Vagina (tissue), 2 donors: ENCODE measurements around the gene LAMB3. TPM values are rescaled to one million over a fixed set of nuclear protein-coding genes. Genes with fewer than 3 reads are reported as not detected.
A peak's percentile ranks its signal among the peaks of the same experiment; 100 is the strongest.

ENCODE experiments used
- DNase-seq, 2 donors: peaks; one replicate each; pipeline ENCODE4 v3.0.0-alpha.2; 2017; ENCODE audit errors: extremely low spot score in 2 of 2
- H3K27ac ChIP-seq: fragments of 200-600 bp; sonication (generic); one replicate; pipeline ENCODE4 v1.5.1; 2019
- H3K27me3 ChIP-seq: fragments of 200-600 bp; sonication (generic); one replicate; pipeline ENCODE4 v1.5.1; 2019
- H3K36me3 ChIP-seq, 2 donors: fragments of 200-600 bp; sonication (generic); one replicate each; pipeline ENCODE4 v1.5.1; 2017 to 2019
- H3K4me1 ChIP-seq: fragments of 200-600 bp; sonication (generic); one replicate; pipeline ENCODE4 v1.5.1; 2019
- H3K4me3 ChIP-seq, 2 donors: fragments of 200-600 bp; sonication (generic); 1 replicate in 1 of 2; 2 replicates in 1 of 2; pipeline ENCODE4 v1.5.1; 2016 to 2019
- H3K9me3 ChIP-seq: fragments of 200-600 bp; sonication (generic); one replicate; pipeline ENCODE4 v1.5.1; 2019
- CTCF ChIP-seq, 3 experiments: fragments of 450-650 bp in 2 of 3; fragments of 200-600 bp in 1 of 3; sonication (generic) in 1 of 3; IDR thresholded peaks; one replicate each; pipeline ENCODE4 v1.5.1; 2017 to 2019; ENCODE audit warnings: antibody characterized with exemption in 3 of 3, mild to moderate bottlenecking in 2 of 3, moderate library complexity in 2 of 3
- POLR2A ChIP-seq, 2 donors: fragments of 450-650 bp; IDR thresholded peaks; one replicate each; pipeline ENCODE4 v1.6.1; 2017; ENCODE audit warnings: antibody characterized with exemption in 2 of 2, mild to moderate bottlenecking in 2 of 2, moderate library complexity in 2 of 2
- POLR2AphosphoS5 ChIP-seq, 2 donors: sonication (generic); formaldehyde crosslinking; IDR thresholded peaks; one replicate each; pipeline ENCODE4 v1.9.0; 2017; ENCODE audit warnings: antibody characterized with exemption in 2 of 2, mild to moderate bottlenecking in 2 of 2, low read depth in 1 of 2; ENCODE audit not compliant: insufficient read depth in 1 of 2
- intact Hi-C: fragments of 100-400 bp; cut with DNase I; formaldehyde crosslinking; loops from one replicate; pipeline ENCODE4 v1.15.1; 2023
- total RNA-seq: library from RNA; depleted of rRNA; stranded (reverse); fragments of >200 nt; gene quantifications from one replicate; pipeline ENCODE4 v1.2.3, GENCODE V29; 2016

LAMB3 gene
- total RNA-seq, 1 donor from 2014 or later, result 68.8 TPM

DNA sequence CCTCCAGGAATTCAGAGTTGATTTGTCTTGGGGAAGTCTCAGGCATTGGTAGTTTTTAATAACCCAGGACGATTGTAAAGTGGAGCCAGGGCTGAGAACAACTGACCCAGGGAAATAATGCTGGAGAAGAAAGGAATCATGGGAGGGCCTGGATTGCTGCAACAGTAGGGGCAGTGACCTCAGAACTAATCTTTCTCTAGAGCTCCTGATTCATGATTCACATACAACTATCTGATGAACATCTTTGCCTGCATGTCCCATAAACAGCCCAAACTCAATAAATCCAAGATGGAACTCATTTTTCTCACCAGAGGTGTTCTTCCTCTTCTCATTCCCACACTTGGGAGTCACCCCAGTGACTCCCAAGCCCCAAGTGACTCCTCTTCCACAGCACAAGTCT, 14.9 kb upstream of the LAMB3 start:
- H3K4me3 ChIP-seq, result no peak overlapping the region
- no peak for TF ChIP-seq POLR2AphosphoS5 (IDR thresholded peaks at IDR 0.05; ENCODE audit: insufficient read depth in 1 of 2, low read depth in 1 of 2)
- no peak for TF ChIP-seq CTCF (IDR thresholded peaks at IDR 0.05)
- TF ChIP-seq POLR2A (IDR thresholded peaks at IDR 0.05), result no peak

DNA sequence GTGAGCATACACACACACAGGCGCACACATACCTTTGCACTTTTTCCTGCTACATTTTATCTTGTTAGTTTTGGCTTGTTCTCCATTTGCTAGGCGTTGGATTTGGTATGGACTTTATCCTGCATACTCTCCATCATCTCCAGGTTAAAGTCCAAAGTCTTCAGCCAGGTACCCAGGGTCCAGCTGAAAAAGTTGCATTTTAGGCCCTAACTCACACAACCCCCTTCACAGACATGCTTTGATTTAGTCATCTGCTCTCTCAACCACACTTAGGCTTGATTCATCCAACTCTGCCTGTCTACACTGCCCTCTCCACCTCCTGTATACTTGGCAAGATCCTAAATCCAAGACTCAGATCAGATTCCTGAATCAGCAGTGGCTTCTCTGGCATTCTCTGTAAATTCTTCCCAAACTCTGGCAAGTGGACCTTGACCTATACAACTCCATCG, 10.7 kb upstream of the LAMB3 start:
- intact Hi-C loops, result no loop called here
- no peaks in the 10 kb centered on the region for H3K9me3 ChIP-seq
- H3K36me3 ChIP-seq, result no peaks in the 10 kb centered on the region
- H3K27me3 ChIP-seq, result no peaks in the 10 kb centered on the region
- no peak overlapping the region for H3K4me3 ChIP-seq
- H3K27ac ChIP-seq, result no peak overlapping the region
- no peak for TF ChIP-seq POLR2AphosphoS5 (IDR thresholded peaks at IDR 0.05; ENCODE audit: insufficient read depth in 1 of 2, low read depth in 1 of 2)
- no peak for TF ChIP-seq CTCF (IDR thresholded peaks at IDR 0.05)
- TF ChIP-seq POLR2A (IDR thresholded peaks at IDR 0.05), result no peak
- no peak for DNase-seq
- H3K4me1 ChIP-seq, result peaks cover 8% of the 10 kb centered on the region

More for the DNA sequence above, 14.9 kb upstream of the LAMB3 start:
- Histone ChIP-seq H3K27ac (no peak overlapping the region), H3K9me3 (no peaks in the 10 kb centered on the region), H3K4me1 (no peaks in the 10 kb centered on the region), H3K36me3 (no peaks in the 10 kb centered on the region), H3K27me3 (no peaks in the 10 kb centered on the region)
- no peak for DNase-seq
- intact Hi-C loops, result no loop called here

DNA sequence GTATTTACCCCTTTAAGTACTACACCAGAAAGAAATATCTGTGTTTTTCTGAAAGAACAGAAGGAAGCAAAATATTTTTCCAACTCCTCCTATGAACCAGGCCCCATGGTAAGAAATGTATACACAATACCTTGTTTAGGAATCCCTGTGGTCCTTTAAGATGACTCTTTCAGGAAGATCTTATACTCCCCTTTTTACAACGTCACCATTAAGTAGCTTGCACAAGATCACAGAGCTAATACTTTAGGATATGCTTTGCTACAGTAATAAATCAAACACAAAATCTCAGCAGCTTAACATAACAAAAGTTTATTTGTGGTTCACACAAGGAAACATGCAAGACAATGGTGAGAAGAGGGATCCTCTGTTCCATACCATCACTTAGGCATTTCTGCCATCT, 8.8 kb upstream of the LAMB3 start:
- intact Hi-C loops, result no loop called here

DNA sequence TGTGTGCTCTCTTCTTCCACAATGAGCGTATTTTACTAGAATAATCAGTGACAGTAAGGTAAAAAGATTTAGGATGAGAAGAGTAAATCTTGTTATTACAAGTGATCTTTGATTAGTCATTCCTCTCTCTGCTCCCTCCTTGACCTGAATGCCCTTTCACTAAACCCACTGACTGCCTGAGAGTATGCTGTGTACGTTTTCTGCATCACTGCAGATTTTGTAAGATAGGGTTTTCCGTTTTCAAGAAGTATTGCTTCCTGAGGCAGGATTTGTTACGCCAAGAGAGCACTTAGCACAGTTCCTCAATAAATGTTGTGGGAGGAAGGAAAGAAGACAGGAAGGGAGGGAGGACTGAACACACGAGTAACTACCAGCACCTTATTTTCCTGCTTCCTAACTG, 7.7 kb upstream of the LAMB3 start:
- H3K27ac ChIP-seq, result no peak overlapping the region
- TF ChIP-seq POLR2A (IDR thresholded peaks at IDR 0.05) (no peak), CTCF (IDR thresholded peaks at IDR 0.05) (no peak), POLR2AphosphoS5 (IDR thresholded peaks at IDR 0.05; ENCODE audit: insufficient read depth in 1 of 2, low read depth in 1 of 2) (no peak)
- peaks cover 16% of the 10 kb centered on the region for H3K4me1 ChIP-seq
- H3K27me3 ChIP-seq, result no peaks in the 10 kb centered on the region
- H3K36me3 ChIP-seq, result no peaks in the 10 kb centered on the region
- peak in 1 of 2 donors; percentile 54 for DNase-seq
- no peak overlapping the region for H3K4me3 ChIP-seq
- intact Hi-C loops, result no loop called here
- H3K9me3 ChIP-seq, result no peaks in the 10 kb centered on the region

More for the DNA sequence above, 8.8 kb upstream of the LAMB3 start:
- Histone ChIP-seq H3K27me3 (no peaks in the 10 kb centered on the region), H3K36me3 (no peaks in the 10 kb centered on the region), H3K9me3 (no peaks in the 10 kb centered on the region), H3K4me1 (peaks cover 16% of the 10 kb centered on the region), H3K27ac (no peak overlapping the region), H3K4me3 (no peak overlapping the region)
- DNase-seq, result no peak
- no peak for TF ChIP-seq CTCF (IDR thresholded peaks at IDR 0.05)
- no peak for TF ChIP-seq POLR2AphosphoS5 (IDR thresholded peaks at IDR 0.05; ENCODE audit: insufficient read depth in 1 of 2, low read depth in 1 of 2)
- no peak for TF ChIP-seq POLR2A (IDR thresholded peaks at IDR 0.05)

DNA sequence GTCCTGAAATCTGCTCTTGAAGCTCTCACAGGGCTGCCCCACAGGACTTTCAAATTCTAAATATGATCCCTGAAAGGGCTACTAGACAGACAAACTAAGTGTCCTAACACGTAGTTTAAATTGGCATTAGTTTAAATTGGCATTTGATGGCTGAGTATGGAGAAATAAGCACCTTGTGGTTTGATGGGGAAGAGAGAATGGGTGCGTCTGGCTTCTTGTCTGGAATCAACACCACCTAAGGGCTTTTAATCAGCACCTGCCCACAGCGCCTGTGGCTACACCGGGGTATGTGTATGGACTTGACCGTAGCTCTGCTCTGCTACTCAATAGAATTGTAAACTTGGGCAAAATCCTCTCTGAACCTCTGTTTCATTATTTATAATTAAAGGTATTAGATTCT, 5.7 kb upstream of the LAMB3 start:
- intact Hi-C loops, result no loop called here
- Histone ChIP-seq H3K9me3 (no peaks in the 10 kb centered on the region), H3K4me3 (no peak overlapping the region), H3K27ac (no peak overlapping the region), H3K27me3 (no peaks in the 10 kb centered on the region), H3K4me1 (peaks cover 16% of the 10 kb centered on the region), H3K36me3 (no peaks in the 10 kb centered on the region)
- no peak for TF ChIP-seq POLR2AphosphoS5 (IDR thresholded peaks at IDR 0.05; ENCODE audit: insufficient read depth in 1 of 2, low read depth in 1 of 2)
- no peak for TF ChIP-seq POLR2A (IDR thresholded peaks at IDR 0.05)
- no peak for TF ChIP-seq CTCF (IDR thresholded peaks at IDR 0.05)
- DNase-seq, result no peak
